HG02623 (cell line): Measurements from ENCODE around the gene PIGL.
"Not testable (repeated sequence)": the region's sequence is repeated elsewhere in the genome, so short reads cannot be mapped to it uniquely, and the experiment has no call there.

Experiments
- ATAC-seq: cut with Tn5 transposase; IDR thresholded peaks from one replicate; pipeline ENCODE4 v1.9.1; 2021; ENCODE audit warnings: moderate library complexity; ENCODE audit not compliant: unreplicated experiment

PIGL gene

DNA sequence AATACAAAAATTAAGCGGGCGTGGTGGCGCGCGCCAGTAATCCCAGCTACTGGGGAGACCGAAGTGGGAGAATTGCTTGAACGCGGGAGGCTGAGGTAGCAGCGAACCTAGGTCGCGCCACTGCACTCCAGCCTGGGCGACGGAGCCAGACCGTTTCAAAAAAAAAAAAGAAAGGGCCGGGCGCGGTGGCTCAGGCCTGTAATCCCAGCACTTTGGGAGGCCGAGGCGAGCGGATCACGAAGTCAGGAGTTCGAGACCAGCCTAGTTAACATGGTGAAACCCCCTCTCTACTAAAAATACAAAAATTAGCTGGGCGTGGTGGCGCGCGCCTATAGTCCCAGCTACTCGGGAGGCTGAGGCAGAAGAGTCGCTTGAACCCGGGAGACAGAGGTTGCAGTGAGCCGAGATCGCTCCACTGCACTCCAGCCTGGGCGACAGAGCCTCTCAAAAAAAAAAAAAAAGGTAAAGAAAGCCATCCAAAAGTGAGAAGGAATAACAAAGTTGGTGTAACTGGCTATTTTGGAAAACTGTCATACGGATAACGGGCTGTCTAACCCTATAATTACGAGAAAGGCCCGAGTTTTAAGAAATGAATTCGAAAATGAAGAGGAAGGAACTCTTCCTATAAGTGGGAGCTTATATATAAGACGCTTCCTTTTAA lies 539 bp upstream of the PIGL start:
- ATAC-seq = not testable (repeated sequence)

DNA sequence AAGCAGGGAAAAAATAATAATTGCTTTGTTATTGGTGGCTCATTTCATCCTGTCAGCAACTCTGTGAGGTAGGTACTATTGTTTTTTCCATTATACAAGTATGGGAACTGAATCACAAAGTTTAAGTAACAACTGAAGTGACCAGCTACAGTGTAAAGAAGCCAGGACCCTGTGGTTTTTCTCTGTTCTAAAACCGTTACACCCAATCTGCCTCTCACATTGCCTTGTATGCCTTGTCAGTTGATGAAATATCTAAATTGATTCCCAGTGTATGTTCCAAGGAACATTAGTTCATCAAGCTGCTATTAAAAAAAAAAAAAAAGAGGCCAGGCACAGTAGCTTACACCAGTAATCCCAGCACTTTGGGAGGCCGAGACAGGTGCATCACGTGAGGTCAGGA lies 5.4 kb downstream of the PIGL start:
- no peak for ATAC-seq

DNA sequence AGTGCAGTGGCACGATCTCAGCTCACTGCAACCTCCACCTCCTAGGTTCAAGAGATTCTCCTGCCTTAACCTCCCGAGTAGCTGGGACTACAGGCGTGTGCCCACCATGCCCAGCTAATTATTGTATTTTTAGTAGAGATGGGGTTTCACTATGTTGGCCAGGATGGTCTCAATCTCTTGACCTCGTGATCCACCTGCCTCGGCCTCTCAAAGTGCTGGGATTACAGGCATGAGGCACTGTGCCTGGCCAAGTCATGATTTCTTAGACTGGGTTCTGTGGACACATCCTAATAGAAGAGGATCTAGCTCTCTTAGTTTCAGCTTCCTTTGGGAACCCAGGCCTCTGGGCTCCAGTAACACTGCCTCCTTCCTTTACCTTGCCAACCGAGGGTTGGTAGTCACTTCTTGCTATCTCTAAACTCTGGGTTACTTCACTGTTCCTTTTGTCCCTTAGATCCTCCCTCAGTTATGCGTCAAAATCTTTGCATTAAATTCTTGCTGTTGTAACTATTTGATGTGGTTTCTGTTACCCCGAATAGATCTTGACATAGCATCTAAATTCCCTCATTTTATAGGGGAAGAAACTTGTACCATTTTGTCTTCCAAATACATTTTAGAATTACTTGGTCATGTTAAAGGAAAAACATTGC lies 13.0 kb downstream of the PIGL start:
- not testable (repeated sequence) for ATAC-seq

DNA sequence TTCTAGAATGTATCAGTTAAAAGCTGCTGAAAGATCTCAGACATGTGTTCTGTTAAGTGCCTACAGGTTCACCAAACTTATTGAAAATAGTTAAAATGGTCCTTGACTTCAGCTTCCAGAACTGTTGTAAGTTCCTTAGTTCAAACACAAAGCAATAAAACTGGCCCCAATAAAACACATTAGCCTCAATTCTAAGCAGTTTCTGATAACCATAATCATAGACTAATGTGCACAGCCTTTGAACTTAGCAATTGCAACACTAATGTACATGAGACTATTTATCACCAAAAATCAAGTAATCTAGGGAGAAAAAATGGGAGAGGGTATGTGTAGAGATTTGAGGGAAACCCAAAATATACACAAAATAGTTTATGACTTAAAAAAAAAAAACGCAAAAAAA lies 15.4 kb downstream of the PIGL start:
- ATAC-seq = no peak

DNA sequence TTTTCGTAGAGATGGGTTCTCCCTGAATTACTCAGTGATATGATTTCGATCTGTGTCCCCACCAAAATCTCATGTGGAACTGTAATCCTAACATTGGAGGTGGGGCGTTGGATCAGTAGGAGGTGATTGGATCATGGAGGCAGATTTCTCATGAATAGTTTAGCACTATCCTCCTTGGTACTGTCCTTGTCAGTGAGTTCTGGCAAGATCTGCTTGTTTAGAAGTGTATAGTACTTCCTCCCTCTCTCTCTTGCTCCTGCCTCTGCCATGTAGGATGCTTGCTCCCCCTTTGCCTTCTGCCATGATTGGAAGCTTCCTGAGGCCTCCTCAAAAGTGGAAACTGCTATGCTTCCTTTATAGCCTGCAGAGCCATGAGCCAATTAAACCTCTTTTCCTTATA lies 22.9 kb downstream of the PIGL start:
- ATAC-seq = no peak

DNA sequence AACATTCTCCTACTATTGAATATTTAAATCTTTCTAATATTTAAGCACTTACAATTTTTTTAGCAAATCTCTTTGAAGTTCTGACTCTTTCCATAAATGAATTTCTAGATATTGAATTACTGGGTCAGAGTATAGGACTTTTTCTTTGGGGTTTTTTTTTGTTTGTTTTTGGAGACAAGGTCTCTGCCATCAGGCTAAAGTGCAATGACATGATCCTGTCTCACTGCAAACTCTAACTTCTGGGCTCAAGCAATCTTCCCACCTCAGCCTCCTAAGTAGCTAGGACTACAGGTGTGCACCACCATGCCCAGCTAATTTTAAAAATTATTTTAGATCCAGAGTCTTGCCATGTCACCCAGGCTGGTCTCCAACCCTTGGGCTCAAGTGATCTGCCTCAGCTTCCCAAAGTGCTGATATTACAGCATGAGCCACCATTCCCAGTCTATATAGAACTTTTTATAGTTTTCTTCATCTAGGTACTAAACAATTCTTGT lies 24.9 kb downstream of the PIGL start:
- no peak for ATAC-seq

DNA sequence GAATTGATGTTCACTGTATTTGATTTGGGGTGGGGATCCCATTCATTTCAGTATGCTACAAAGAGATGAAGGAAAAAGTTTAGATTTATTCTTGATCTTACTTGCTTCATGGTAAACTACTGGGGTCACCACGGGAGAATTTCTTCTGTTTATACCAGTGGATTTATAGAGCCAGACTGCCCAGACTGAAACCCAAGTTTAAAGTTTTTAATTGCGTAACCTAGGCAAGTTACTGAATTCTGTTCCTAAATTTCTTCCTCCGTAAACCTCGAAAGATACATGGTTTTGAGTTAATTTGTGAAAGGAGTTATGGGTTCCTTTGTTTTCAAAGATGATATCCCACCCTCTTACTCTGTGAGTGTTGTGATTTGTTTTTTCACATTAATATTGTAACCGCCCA lies 26.4 kb downstream of the PIGL start:
- no peak for ATAC-seq

DNA sequence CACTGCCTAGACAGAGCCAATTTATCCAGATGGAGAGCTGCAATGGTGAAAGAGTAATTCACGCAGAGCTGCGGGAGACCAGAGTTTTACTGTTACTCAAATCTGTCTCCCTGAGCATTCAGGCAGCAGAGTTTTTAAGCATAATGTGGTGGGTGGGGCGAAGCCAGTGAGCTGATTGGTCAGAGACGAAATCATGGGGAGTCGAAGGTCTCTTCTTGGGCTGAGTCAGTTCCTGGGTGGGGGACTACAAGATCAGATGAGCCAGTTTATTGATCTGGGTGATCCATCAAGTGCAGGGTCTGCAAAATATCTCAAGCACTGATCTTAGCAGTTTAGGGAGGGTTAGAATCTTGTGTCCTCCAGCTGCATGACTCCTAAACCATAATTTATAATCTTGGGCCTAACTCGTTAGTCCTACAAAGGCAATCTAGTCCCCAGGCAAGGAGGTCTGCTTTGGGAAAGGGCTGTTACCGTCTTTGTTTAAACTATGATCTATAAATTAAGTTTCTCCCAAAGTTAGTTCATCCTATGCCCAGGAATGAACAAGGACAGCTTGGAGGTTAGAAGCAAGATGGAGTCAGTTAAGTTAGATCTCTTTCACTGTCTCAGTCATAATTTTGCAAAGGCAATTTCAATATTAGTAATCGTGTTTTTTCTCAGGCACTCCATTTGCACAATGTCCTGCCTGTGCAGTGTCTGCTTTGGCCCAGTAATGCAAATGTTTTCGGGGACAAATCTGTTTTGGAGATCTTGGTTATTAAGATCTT lies 27.0 kb downstream of the PIGL start:
- ATAC-seq = no peak

DNA sequence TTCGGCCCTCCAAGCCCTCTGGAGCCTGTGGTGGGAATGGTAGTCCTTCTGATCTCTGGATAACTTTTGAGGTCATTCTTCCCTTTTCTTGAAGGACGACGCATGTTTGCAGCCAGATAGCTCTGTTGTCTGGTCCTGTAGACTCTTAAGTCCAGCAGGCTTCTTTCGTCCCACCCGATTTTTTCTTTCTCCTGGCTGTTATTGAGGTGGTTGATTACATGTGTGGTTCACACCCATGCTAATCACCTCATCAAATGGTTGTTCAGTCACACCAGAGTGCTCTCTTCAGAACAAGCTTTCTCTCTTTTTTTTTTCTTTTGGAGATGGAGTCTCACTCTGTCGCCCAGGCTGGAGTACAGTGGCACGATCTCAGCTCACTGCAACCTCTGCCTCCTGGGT lies 30.6 kb downstream of the PIGL start:
- ATAC-seq = no peak

DNA sequence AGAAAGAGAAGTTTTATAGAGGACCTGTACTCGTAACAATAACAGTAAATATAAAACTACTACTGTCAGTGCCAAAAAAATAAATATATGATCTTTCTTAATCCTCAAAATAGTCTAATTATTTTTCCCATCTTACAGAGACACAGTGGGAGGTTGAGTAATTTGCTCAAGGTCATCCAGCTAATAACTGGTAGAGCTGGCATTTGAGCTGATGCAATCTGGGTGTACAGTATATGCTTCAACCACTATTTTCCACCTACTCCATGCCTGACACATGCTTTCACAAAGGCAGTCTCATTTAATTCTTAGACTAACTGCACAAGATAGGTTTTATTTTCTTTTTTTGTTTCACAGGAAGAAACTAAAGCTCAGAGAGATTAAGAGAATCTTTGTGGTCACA lies 33.6 kb downstream of the PIGL start:
- ATAC-seq = no peak

DNA sequence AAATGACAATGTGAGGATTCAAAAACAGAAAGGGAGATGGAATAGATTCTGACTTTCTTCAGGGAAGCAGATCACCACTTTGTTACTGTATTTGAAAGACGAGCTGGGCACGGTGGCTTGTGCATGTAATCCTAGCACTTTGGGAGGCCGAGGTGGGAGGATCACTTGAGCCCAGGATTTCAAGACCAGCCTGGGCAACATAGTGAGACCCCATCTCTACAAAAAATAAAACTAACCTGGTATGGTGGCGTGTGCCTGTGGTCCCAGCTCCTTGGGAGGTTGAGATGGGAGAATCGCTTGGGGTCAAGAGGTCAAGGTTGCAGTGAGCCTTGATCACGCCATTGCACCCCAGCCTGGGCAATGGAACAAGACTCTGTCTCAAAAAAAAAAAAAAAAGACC lies 34.0 kb downstream of the PIGL start:
- ATAC-seq = no peak

DNA sequence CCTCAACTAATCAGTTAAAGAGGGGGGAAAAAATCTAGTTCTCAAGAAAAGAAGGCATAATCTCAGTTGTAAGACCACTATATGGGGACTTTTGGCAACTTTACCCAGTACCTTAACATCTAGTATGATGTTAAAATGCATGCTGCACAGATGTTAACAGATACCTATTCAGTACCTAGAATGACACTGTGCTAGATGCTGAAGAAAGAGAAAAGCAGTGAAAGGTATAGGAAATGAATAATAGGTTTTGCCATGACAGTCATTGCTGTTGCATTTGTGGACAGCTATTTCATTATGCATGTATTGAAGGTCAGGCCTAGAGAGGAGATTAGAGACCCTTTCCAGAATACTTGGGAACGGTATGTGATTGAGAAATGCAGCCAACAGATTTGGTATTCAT lies 34.5 kb downstream of the PIGL start:
- no peak for ATAC-seq

DNA sequence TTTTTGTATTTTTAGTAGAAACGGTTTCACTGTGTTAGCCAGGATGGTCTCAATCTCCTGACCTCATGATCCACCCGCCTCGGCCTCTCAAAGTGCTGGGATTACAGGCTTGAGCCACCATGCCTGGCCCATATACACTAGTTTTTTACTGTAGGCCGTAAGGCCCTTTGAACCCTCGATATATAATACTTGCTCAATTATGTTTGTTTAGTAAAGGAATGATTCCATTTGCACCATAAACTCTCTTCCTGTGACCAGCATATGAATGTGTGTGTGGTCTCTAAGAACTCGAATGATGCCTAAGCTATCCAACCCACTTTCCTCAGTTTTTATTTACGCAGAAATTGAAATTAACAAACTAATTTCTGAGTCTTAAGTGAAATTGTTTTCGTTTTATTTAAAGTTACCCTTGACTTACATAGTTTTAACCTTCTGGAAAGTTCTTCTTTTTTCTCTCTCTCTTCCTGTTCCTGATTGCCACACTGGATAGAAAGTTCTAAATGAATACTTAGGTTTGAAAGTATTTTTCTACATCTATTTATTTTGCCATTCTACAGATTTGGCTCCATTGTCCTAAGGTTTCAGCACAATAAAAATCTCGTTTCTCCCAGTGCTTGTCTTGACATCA lies 37.9 kb downstream of the PIGL start:
- ATAC-seq = no peak

DNA sequence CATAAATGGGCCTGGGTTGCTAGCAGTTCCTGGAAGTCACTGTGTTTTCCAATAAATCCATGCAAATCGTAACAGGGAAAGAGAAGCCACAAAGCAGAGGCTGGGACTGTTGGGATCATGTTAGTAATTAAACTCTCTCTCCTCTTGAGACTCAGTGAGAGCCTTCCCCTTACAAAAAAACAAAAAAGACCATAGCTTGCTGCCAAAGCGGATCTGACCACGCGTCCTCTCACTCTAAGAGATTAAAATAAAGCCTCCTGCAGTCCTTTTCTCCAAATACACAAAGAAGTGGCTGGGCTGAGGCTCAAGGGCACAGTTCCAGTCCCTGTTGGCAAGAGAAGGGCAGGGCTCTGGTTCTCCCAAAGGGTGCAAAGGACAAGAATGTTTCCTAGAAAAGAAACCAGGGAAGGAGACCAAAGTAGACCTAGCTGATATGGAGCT lies 38.5 kb downstream of the PIGL start:
- no peak for ATAC-seq

DNA sequence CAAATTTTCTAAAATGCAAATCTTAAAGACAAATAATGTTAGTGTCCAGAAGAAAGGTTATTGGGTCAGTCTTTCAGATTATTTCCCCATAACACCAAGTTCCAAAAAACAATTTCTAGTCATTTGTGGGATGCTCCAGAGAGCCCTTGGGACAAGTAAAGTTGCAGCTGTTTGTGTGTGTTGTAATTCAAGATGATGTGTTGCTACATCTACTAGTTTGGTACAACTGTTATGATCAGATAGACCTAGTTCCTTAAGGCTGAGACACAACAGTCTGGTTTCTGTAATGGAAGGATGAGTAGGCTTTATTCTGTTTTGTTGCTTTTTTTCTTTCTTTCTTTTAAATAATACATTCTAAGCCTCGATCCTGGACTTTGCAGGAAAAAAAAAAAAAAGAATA lies 41.9 kb downstream of the PIGL start:
- ATAC-seq = no peak

DNA sequence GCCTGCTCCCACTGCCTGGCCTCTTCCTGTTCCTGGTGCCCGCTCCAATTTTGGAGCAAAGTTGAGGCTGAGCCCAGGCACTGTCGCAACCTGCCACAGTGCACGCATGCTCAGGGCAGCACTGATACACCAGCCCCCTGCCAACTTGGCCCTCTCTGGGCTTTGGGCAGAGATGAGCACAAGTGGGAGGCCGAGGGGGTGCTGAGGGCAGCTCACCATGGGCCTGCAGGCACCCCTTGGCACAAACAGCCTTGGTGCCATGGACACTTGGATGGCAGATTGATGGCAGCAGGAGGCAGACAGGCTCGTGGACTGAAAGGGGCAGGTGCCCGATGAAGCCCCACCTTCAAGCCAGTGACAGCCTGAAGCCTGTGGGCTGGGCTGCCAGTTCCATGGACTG lies 42.9 kb downstream of the PIGL start:
- no peak for ATAC-seq

DNA sequence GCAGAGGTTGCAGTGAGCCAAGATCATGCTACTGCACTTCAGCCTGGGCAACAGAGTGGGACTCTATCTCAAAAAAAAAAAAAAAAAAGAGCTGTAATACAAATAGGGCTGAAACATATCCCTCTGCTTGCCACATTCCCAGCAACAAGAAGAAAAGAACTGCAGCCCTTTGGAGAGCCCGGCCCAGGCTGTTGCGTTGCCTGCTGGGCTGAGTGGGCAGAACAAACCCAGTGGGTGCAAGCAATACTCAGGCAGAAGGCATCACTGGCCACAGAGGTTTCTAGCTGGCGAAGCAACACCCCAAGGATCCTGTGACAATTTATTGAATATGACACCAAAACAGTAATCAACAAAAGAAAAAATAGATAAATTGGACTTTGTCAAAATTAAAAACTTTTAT lies 44.0 kb downstream of the PIGL start:
- ATAC-seq = no peak

DNA sequence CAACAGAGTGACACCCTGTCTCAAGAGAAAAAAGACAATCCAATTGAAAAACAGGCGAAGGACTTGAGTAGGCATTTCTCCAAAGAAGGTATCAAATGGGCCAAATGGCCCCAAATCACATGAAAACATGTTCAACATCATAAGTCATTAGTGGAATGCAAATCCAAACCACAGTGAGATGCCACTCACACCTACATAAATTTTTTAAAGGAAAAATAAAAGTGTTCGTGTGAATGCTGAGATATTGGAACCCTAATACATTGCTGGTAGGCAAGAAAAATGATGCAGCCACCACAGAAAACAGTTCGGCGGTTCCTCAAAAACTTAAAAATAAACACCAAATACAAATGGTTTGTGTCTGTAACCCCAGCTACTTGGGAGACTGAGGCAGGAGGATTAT lies 45.2 kb downstream of the PIGL start:
- no peak for ATAC-seq

DNA sequence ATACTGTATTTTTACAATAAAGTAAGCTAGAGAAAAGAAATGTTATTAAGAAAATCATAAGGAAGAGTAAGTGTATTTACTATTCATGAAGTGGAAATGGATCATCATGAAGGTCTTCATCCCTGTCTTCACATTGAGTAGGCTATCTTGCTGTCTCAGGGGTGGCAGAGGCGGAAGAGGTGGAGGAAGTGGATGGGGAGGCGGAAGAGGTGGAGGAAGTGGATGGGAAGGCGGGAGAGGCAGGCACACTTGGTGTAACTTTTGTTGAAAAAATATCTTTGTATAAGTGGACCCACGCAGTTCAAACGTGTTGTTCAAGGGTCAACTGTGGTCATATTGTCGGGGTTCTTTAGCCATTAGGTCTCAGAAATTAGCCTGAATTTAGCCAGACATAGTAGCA lies 50.2 kb downstream of the PIGL start:
- no peak for ATAC-seq

DNA sequence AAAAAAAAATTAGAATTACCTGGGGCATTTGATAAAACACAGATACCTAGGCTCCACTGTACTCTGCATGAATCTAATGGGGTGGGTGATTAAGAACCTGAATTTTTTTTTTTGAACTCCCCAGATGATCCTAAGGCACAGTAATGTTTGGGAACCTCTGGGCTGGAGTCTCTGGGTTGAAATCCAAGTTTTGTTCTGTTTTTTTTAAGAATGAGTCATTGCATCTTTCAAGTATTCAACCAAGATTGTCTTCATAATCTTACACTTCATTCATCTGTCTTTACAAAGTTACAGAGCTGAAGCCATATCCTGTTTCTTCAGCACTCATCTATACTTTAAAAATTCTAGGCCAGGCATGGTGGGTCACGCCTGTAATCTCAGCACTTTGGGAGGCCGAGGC lies 52.6 kb downstream of the PIGL start:
- ATAC-seq = no peak

DNA sequence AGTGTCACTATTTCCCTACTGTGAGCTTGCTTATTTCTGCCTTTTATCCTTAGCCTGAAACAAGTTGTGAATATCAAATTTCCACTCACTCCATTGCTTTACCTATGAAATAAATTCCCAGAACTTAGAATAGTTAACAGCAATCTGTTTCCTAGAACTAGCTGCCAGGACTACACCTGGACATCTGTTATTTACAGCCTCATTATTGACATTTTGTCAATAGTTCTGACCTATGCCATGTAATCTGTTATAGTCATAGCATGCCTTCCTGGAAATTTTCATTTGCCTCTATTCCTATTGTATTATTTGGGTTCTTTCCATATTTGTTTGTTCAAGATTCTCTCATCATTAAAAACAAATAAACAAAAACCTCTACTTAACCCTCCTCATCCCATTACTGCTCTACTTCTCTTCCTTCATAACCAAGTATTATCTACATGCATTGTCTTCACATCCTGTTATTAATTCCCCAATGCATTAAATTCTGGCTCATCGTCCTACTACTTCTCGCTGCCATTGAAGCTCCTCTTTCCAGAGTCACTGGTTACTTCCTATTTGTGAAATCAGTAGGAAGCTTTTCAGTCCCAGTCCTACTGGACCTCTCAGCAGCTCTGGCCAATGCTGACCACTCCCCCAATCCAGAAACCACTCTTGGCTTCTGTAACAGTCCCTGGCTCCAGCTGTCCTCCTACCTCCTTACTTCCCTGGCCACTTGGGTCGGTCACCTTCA lies 55.3 kb downstream of the PIGL start:
- ATAC-seq = no peak
